GM13976 (cell line): ENCODE results near the gene GRAMD2B.
A peak's percentile ranks its signal among the peaks of the same experiment; 100 is the strongest.
"Not testable (repeated sequence)": the region's sequence is repeated elsewhere in the genome, so short reads cannot be mapped to it uniquely, and the experiment has no call there.

Source experiments
- DNase-seq: peaks from one replicate; pipeline ENCODE4 v3.0.0; 2012; ENCODE audit warnings: low spot score
- CTCF ChIP-seq: IDR thresholded peaks from 2 replicates; pipeline ENCODE4 v1.5.1; 2012; ENCODE audit warnings: borderline replicate concordance, mild to moderate bottlenecking; ENCODE audit not compliant: insufficient read depth; ENCODE audit errors: extremely low read depth, missing control alignments, control extremely low read depth
- in situ Hi-C: fragments of 300-500 bp; cut with MboI; formaldehyde crosslinking; loops from one replicate; pipeline ENCODE4 v1.12.0; 2022; ENCODE audit warnings: low sequenced_read_pairs, mixed read lengths, inconsistent platforms; ENCODE audit not compliant: unreplicated experiment

The GRAMD2B gene

DNA sequence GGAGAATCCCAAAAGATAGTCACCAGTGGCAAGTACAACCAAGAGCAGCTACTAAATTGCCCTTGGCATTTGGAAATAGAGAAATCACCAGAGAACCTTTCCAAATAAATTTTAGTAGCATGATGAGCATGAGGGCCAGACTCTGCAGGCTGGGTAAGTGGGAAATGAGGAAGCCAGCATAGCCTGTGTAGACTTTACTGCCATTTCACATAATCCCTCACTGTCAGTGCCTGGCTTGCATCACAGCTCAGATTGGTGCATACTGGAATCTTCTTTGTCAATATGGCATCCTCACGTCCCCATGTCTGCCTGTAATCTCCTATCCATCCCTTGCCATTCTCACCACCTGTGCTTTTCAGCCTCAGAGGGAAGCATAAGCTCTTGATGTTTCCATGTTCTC, 14.5 kb downstream of the GRAMD2B start:
- DNase-seq, result no peak
- no peak for TF ChIP-seq CTCF
- in situ Hi-C loops, result no loop called here

DNA sequence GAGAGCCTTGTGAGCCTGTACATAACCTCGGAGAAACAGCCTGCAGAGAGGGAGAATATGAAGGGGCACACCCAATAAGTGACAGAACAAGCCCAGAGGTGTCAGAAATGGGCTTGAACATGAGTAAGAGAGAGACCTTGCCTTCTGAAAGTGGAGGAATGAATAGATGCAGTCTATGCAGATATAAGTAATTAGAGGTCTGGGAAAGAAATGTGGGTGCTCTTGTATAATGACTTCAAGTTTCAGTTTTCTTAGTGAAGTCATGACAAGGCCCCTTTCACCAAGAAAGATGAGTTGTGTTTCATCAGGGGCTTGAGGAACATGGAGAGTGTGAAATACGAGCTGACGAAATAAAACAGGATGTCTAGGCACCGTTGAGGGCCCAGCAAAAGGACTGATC, 15.1 kb downstream of the GRAMD2B start:
- no peak for TF ChIP-seq CTCF
- DNase-seq, result peak; percentile 72

DNA sequence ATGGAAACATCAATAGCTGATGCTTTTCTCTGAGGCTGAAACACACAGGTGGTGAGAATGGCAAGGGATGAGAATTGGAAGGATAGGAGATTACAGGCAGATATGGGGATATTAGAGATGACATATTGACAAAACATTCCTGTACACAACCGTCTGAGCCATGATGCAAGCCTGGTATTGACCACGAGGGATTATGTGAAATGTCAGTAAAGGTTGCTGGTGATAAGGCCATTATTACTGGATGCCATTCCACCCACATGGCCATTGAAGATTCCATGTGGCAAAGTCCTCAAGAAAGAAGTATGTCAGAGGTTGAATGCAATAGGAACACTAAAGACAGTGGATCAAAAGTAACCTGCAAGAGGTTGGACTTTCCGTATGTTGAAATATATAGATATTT, 15.7 kb downstream of the GRAMD2B start:
- TF ChIP-seq CTCF, result no peak
- DNase-seq, result no peak
- in situ Hi-C loops, result no loop called here

More for the DNA sequence above, 15.1 kb downstream of the GRAMD2B start:
- in situ Hi-C loops, result no loop called here

DNA sequence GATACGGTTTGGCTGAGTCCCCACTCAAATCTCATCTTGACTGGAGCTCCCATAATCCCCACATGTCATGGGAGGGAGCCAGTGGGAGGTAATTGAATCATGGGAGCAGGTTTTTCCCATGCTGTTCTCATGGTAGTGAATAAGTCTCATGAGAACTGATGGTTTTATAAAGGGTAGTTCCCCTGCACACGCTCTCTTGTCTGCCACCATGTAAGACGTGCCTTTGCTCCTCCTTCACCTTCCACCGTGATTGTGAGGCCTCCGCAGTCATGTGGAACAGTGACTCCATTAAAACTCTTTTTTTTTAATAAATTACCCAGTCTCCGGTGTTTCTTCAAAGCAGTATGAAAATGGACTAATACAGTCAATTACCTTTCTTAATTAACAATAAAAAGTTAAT, 16.5 kb downstream of the GRAMD2B start:
- DNase-seq, in situ Hi-C loops: not testable (repeated sequence)

DNA sequence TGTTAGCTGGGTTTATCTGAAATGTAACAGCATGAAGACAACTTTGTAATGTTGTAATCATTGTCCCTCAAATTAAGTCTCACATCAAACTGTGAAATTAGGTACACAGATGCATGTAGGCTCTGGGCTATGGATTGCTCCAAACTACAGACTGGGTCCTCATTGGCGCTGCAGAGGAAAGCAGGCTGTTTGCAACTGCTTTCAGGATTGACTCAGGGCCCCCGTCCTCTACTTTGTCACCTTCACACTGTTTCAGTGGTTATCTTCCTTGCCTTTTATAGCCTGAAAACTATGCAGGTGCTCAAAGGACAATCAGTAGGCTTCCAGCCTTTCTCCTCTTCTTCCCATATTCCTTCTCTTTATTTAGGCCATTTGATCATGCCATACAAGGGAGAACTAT, 18.0 kb downstream of the GRAMD2B start:
- TF ChIP-seq CTCF, result no peak
- no peak for DNase-seq
- in situ Hi-C loops, result no loop called here

- TF ChIP-seq CTCF, result no peak
- DNase-seq, result peak; percentile 51
- in situ Hi-C loops, result no loop called here
Observed at GRCh38 chr5:126443374-126443851, 20.2 kb downstream of the GRAMD2B start.

DNA sequence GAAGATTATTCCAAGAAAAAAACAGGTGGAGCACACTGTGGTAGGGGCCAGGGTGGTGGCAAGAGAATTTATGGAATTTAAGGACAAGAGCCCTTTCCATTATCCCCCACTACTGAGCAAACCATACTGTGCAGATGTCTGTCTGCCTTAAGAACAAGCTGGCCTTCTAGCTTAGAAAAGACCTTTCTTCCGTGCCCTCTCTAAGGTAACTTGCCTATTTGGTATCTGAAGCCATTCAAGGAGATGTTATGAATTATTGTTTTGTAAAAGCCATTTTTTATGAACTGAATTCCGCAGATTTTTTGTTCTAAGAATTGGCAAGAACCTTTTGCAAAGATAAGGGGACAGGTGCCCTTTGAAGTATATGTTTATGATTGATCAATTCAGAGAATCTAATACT, 20.9 kb downstream of the GRAMD2B start:
- no peak for DNase-seq
- in situ Hi-C loops, result no loop called here
- TF ChIP-seq CTCF, result no peak
